H9 (cell line): ENCODE measurements around the gene NDST1. TPM values are rescaled to one million over a fixed set of nuclear protein-coding genes. Genes with fewer than 3 reads are reported as not detected.
A peak's percentile ranks its signal among the peaks of the same experiment; 100 is the strongest.

Experiments
- DNase-seq: peaks from one replicate; pipeline ENCODE4 v3.0.0-alpha.2; 2017
- H2AFZ ChIP-seq: one replicate; pipeline ENCODE4 v1.6.1; 2013; ENCODE audit warnings: mild to moderate bottlenecking, low read length, control low read depth, moderate library complexity
- H2AK5ac ChIP-seq: 2 replicates; pipeline ENCODE4 v1.6.1; 2013; ENCODE audit warnings: low read length, control low read depth, mixed read lengths; ENCODE audit not compliant: insufficient read length
- H2BK120ac ChIP-seq: one replicate; pipeline ENCODE4 v1.6.1; 2013; ENCODE audit warnings: low read depth, mild to moderate bottlenecking, low read length, control low read depth, inconsistent platforms; ENCODE audit not compliant: poor library complexity, severe bottlenecking
- H2BK12ac ChIP-seq: 2 replicates; pipeline ENCODE4 v1.6.1; 2013; ENCODE audit warnings: low read length, control low read depth, mixed read lengths, low read depth; ENCODE audit not compliant: insufficient read length
- H2BK15ac ChIP-seq: 2 replicates; pipeline ENCODE4 v1.6.1; 2013; ENCODE audit warnings: low read depth, low read length, control low read depth
- H2BK20ac ChIP-seq: one replicate; pipeline ENCODE4 v1.6.1; 2013; ENCODE audit warnings: low read depth, mild to moderate bottlenecking, low read length, control low read depth, inconsistent platforms; ENCODE audit not compliant: poor library complexity, severe bottlenecking
- H2BK5ac ChIP-seq: 2 replicates; pipeline ENCODE4 v1.6.1; 2013; ENCODE audit warnings: low read length, control low read depth, mixed read lengths; ENCODE audit not compliant: insufficient read length
- H3K14ac ChIP-seq: 2 replicates; pipeline ENCODE4 v1.6.1; 2013; ENCODE audit warnings: low read length, control low read depth; ENCODE audit not compliant: insufficient read depth
- H3K18ac ChIP-seq: 2 replicates; pipeline ENCODE4 v1.6.1; 2013; ENCODE audit warnings: low read depth, mild to moderate bottlenecking, mixed read lengths, low read length, control low read depth; ENCODE audit not compliant: insufficient read length
- H3K23ac ChIP-seq: 2 replicates; pipeline ENCODE4 v1.6.1; 2013; ENCODE audit warnings: low read length, control low read depth, mixed read lengths, low read depth; ENCODE audit not compliant: insufficient read length
- H3K23me2 ChIP-seq: 2 replicates; pipeline ENCODE4 v1.6.1; 2013; ENCODE audit warnings: low read depth, mild to moderate bottlenecking, mixed read lengths, low read length, control low read depth; ENCODE audit not compliant: insufficient read length, poor library complexity, severe bottlenecking
- H3K27ac ChIP-seq: 2 replicates; pipeline ENCODE4 v1.5.1; 2013; ENCODE audit warnings: low read length, control low read depth, mixed read lengths, low read depth; ENCODE audit not compliant: insufficient read length
- H3K27me3 ChIP-seq: 2 replicates; pipeline ENCODE4 v1.6.1; 2013; ENCODE audit warnings: low read length, control low read depth, inconsistent platforms; ENCODE audit not compliant: insufficient read depth
- H3K4ac ChIP-seq: 2 replicates; pipeline ENCODE4 v1.6.1; 2013; ENCODE audit warnings: low read depth, mild to moderate bottlenecking, control low read depth, inconsistent platforms, low read length, moderate library complexity
- H3K4me1 ChIP-seq: 2 replicates; pipeline ENCODE4 v1.6.1; 2013; ENCODE audit warnings: low read length, control low read depth, inconsistent platforms; ENCODE audit not compliant: insufficient read depth
- H3K4me2 ChIP-seq: 2 replicates; pipeline ENCODE4 v1.6.1; 2013; ENCODE audit warnings: low read length, control low read depth, mixed read lengths; ENCODE audit not compliant: insufficient read length, insufficient read depth
- H3K56ac ChIP-seq: 2 replicates; pipeline ENCODE4 v1.6.1; 2013; ENCODE audit warnings: low read depth, mild to moderate bottlenecking, mixed read lengths, low read length, control low read depth; ENCODE audit not compliant: insufficient read length
- H3K79me1 ChIP-seq: 2 replicates; pipeline ENCODE4 v1.6.1; 2013; ENCODE audit warnings: low read depth, mild to moderate bottlenecking, moderate library complexity, low read length, control low read depth, inconsistent platforms; ENCODE audit not compliant: insufficient read depth, poor library complexity, severe bottlenecking
- H3K79me2 ChIP-seq: 2 replicates; pipeline ENCODE4 v1.6.1; 2013; ENCODE audit warnings: low read length, control low read depth, inconsistent platforms; ENCODE audit not compliant: insufficient read depth
- H3K9ac ChIP-seq: 2 replicates; pipeline ENCODE4 v1.6.1; 2013; ENCODE audit warnings: low read length, control low read depth, mixed read lengths; ENCODE audit not compliant: insufficient read length; ENCODE audit errors: extremely low read depth
- H3K9me3 ChIP-seq: one replicate; pipeline ENCODE4 v1.6.1; 2013; ENCODE audit warnings: low read depth, low read length, inconsistent platforms; ENCODE audit not compliant: control insufficient read depth
- H3T11ph ChIP-seq: one replicate; pipeline ENCODE4 v1.6.1; 2013; ENCODE audit warnings: mild to moderate bottlenecking, low read length, control low read depth, inconsistent platforms
- H4K20me1 ChIP-seq: one replicate; pipeline ENCODE4 v1.6.1; 2013; ENCODE audit not compliant: control insufficient read depth, insufficient read length, insufficient read depth
- H4K5ac ChIP-seq: 2 replicates; pipeline ENCODE4 v1.6.1; 2013; ENCODE audit warnings: low read depth, mild to moderate bottlenecking, mixed read lengths, low read length, control low read depth; ENCODE audit not compliant: insufficient read length
- H4K8ac ChIP-seq: replicated peaks from 2 replicates; pipeline ENCODE4 v1.6.1; 2013; ENCODE audit warnings: low read length, control low read depth, mixed read lengths, low read depth; ENCODE audit not compliant: insufficient read length
- H4K91ac ChIP-seq: 2 replicates; pipeline ENCODE4 v1.6.1; 2013; ENCODE audit warnings: low read depth, mild to moderate bottlenecking, moderate library complexity, mixed read lengths, low read length, control low read depth; ENCODE audit not compliant: insufficient read length
- H3K27ac Mint-ChIP-seq, 3 experiments: 2 replicates in 2 of 3; 3 replicates in 1 of 3; pipeline ENCODE4 v1.8.0; 2020 to 2021; ENCODE audit warnings: mixed read lengths in 3 of 3, mild to moderate bottlenecking in 1 of 3, moderate library complexity in 1 of 3
- H3K27me3 Mint-ChIP-seq: 2 replicates; pipeline ENCODE4 v1.8.0; 2021; ENCODE audit warnings: low read depth, mild to moderate bottlenecking, moderate library complexity, mixed read lengths
- H3K36me3 Mint-ChIP-seq, 3 experiments: 2 replicates in 2 of 3; 3 replicates in 1 of 3; pipeline ENCODE4 v1.8.0; 2020 to 2021; ENCODE audit warnings: low read depth in 3 of 3, mixed read lengths in 3 of 3; ENCODE audit not compliant: insufficient read depth in 1 of 3
- H3K4me1 Mint-ChIP-seq, 2 experiments: 2 replicates each; pipeline ENCODE4 v1.8.0; 2020; ENCODE audit warnings: mixed read lengths in 2 of 2
- H3K4me3 Mint-ChIP-seq, 2 experiments: 2 replicates in 1 of 2; 3 replicates in 1 of 2; pipeline ENCODE4 v1.8.0; 2020 to 2021; ENCODE audit warnings: mild to moderate bottlenecking in 2 of 2, mixed read lengths in 2 of 2, moderate library complexity in 1 of 2
- H3K9me3 Mint-ChIP-seq, 2 experiments: 2 replicates in 1 of 2; 3 replicates in 1 of 2; pipeline ENCODE4 v1.8.0; 2020; ENCODE audit warnings: mild to moderate bottlenecking in 2 of 2, mixed read lengths in 2 of 2, moderate library complexity in 1 of 2
- CTCF ChIP-seq: fragments of 200-600 bp; sonication (generic); conservative IDR thresholded peaks from 3 replicates; pipeline ENCODE4 v1.8.0; 2021; ENCODE audit warnings: antibody characterized with exemption, mild to moderate bottlenecking
- WGBS: extraction: QIAGEN DNeasy Blood & Tissue Kit; methylation state at CpG from one replicate; pipeline ENCODE4 v1.1.7; 2013; ENCODE audit warnings: missing lambda C conversion rate, low lambda C conversion rate, mixed read lengths; ENCODE audit not compliant: insufficient read length; ENCODE audit errors: extremely low coverage; 5-methylcytosine and 5-hydroxymethylcytosine counted together
- total RNA-seq: library from RNA; stranded (reverse); gene quantifications from 2 replicates; pipeline ENCODE4 v1.2.1, GENCODE V29; 2021

NDST1 gene
- total RNA-seq, 1 experiment from 2014 or later = 65.5 TPM

GRCh38 chr5:150577378-150578139, 69.6 kb downstream of the NDST1 start:
- H3K23me2 ChIP-seq = no peaks in the 10 kb centered on the region
- H3K4me1 ChIP-seq = no peaks in the 10 kb centered on the region
- no peak overlapping the region for H3K4ac ChIP-seq
- no peak overlapping the region; a peak in 1 of 7 replicates for H3K27ac Mint-ChIP-seq
- no peak overlapping the region for H2BK12ac ChIP-seq
- H3K9ac ChIP-seq = no peak overlapping the region
- H3K4me2 ChIP-seq = no peak overlapping the region
- DNase-seq = no peak
- no peaks in the 10 kb centered on the region for H3K27me3 ChIP-seq
- H4K8ac ChIP-seq = no peak overlapping the region
- H3K23ac ChIP-seq = no peak overlapping the region
- H3K56ac ChIP-seq = no peak overlapping the region
- no peaks in the 10 kb centered on the region for H4K20me1 ChIP-seq
- H3K9me3 ChIP-seq = no peaks in the 10 kb centered on the region
- no peak overlapping the region for H3K14ac ChIP-seq
- no peaks in the 10 kb centered on the region for H3K9me3 Mint-ChIP-seq
- no peak for TF ChIP-seq CTCF
- no peak overlapping the region for H4K5ac ChIP-seq
- H2AK5ac ChIP-seq = no peak overlapping the region
- no peak overlapping the region for H2BK120ac ChIP-seq
- H3K27ac ChIP-seq = no peak overlapping the region
- H2BK15ac ChIP-seq = no peak overlapping the region
- no CpG with 5 or more reads among the region's 10 CpGs for WGBS
- 0 out of 5 replicates have a peak overlapping the region, but pooled peaks of 1 of the 2 experiments have one; percentile 12 for H3K4me3 Mint-ChIP-seq
- H3K4me1 Mint-ChIP-seq = peaks cover 8 to 11% of the 10 kb centered on the region in 2 experiments
- no peaks in the 10 kb centered on the region for H3K79me1 ChIP-seq
- no peaks in the 10 kb centered on the region for H3K36me3 Mint-ChIP-seq
- no peak overlapping the region for H2BK5ac ChIP-seq
- no peak overlapping the region for H2BK20ac ChIP-seq
- no peak overlapping the region for H4K91ac ChIP-seq
- no peak overlapping the region for H3K18ac ChIP-seq
- H3K79me2 ChIP-seq = no peaks in the 10 kb centered on the region
- peaks cover 2% of the 10 kb centered on the region for H3K27me3 Mint-ChIP-seq
- no peak overlapping the region for H2AFZ ChIP-seq
- H3T11ph ChIP-seq = no peak overlapping the region
